Activated naive CD8-positive, alpha-beta T cell treated with anti-CD3 and anti-CD28 coated beads for 36 hours (primary cell): ENCODE data around the gene TPP1. TPM values are rescaled to one million over a fixed set of nuclear protein-coding genes. Genes with fewer than 3 reads are reported as not detected.

ENCODE experiments used
- DNase-seq: peaks from one replicate; pipeline ENCODE4 v3.0.0; 2021
- H3K27ac Mint-ChIP-seq: one replicate; pipeline ENCODE4 v1.8.0; 2022; ENCODE audit warnings: mild to moderate bottlenecking, moderate library complexity, mixed read lengths
- H3K27me3 Mint-ChIP-seq: one replicate; pipeline ENCODE4 v1.8.0; 2022; ENCODE audit warnings: mild to moderate bottlenecking, mixed read lengths
- H3K36me3 Mint-ChIP-seq: one replicate; pipeline ENCODE4 v1.8.0; 2021; ENCODE audit warnings: mild to moderate bottlenecking, mixed read lengths
- H3K4me1 Mint-ChIP-seq: one replicate; pipeline ENCODE4 v1.8.0; 2021; ENCODE audit warnings: mixed read lengths
- H3K4me3 Mint-ChIP-seq: one replicate; pipeline ENCODE4 v1.8.0; 2022; ENCODE audit warnings: mild to moderate bottlenecking, moderate library complexity, mixed read lengths
- H3K9me3 Mint-ChIP-seq: one replicate; pipeline ENCODE4 v1.8.0; 2022; ENCODE audit warnings: mixed read lengths
- total RNA-seq, 2 experiments: library from RNA; stranded (reverse); gene quantifications; one replicate each; pipeline ENCODE4 v1.2.3, GENCODE V29; 2021

Gene TPP1
- total RNA-seq, 2 experiments from 2014 or later, result 30.7 to 33.7 TPM

DNA sequence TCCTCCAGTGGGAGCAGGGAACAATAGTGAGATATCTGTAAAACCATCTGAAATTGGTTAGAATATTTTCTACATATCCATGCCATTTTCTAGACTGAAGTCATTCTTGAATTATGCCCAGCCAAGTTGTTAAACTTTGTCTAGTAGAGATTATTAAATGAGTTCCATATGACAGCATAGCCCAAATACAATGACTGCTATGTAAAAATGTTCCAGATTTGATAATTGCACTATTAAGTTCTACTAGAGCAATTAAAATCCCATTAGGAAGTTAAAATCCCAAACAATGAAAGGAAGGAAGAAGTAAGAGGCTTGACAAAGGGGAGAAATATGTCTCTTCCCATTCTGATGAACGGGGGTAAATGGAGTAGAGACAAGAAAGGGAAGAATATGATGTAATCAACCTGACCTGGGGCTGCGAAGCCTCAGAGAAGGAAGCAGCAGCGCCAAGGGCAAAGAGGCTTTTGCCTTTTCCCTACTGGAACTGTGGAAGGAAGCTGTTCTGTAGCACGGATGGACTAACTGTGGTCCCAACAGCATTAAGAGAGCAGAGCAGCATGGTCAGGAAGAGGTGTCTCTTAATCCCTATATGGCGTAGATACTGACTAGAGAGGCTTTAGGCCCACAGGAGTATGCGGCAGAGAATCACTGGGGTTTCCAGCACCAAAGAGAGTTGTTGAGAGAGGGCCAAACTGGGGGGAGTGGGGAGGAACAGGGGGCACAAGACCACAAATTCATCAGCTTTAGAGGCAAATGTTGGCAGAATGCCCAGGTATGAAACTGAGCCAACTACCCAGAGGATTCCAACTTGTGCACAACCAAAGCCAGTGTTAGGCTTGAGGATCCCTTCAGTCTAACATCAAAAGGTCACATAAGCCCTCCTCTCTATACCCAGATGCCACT lies 42.5 kb downstream of the TPP1 start:
- no peak for DNase-seq
- Mint-ChIP-seq H3K4me3 (no peak overlapping the region), H3K27me3 (no peaks in the 10 kb centered on the region), H3K4me1 (peaks cover 4% of the 10 kb centered on the region), H3K9me3 (no peaks in the 10 kb centered on the region), H3K36me3 (peaks cover 13% of the 10 kb centered on the region), H3K27ac (no peak overlapping the region)

DNA sequence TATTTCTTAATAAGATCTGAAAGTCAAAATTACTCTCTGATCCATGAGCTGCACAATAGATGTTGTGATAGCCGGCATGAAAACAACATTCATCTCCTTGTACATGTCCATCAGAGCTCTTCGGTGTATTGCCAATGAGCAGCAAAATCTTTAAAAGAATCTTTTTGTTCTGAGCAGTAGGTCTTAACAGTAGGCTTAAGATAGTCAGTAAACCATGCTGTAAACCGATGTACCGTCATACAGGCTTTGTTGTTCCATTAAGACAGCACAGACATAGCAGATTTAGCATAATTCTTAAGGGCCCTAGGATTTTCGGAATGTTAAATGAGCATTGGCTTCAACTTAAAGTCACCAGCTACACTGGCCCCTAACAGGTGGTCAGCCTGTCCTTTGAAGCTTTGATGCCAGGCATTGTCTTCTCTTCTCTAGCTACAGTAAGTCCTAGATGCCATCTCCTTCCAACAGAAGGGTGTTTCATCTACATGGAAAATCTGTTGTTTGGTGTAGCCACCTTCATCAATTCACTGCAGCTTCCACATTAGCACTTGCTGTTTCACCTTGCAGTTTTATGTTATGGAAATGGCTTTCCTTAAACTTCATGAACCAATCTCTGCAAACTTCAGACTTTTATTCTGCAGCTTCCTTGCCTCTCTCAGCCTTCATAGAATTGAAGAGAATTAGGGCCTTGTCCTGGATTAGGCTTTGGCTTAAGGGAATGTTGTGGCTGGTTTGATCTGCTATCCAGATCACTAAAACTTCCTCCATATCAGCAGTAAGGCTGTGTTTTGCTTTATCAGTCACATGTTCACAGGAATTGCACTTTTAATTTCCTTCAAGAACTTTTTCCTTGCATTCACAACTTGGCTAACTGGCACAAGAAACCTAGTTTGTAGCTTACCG lies 44.2 kb downstream of the TPP1 start:
- no peak overlapping the region for H3K4me3 Mint-ChIP-seq
- no peaks in the 10 kb centered on the region for H3K9me3 Mint-ChIP-seq
- no peaks in the 10 kb centered on the region for H3K27me3 Mint-ChIP-seq
- peaks cover 9% of the 10 kb centered on the region for H3K36me3 Mint-ChIP-seq
- DNase-seq, result no peak
- peaks cover 4% of the 10 kb centered on the region for H3K4me1 Mint-ChIP-seq
- H3K27ac Mint-ChIP-seq, result no peak overlapping the region

DNA sequence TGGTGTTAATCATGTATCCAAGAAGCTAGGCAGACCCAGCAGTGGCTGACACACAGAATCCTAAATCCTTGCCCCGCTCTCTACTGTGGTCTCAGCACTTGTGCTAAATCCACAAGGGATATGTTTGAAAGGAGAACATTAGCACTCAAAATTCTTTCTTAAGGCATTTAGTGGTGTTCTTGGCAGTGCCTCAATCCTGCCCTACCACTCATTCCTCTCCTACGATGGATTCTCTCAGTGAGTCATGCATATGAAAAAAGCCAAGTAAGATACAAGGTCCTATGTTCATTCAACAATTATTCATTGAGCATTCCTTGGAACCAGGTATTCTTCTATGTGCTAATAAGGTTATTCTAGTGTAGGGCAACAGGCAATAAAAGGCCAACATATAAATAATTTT lies 47.0 kb downstream of the TPP1 start:
- Mint-ChIP-seq H3K4me3 (no peak overlapping the region), H3K4me1 (peaks cover 2% of the 10 kb centered on the region), H3K36me3 (peaks cover 13% of the 10 kb centered on the region), H3K27ac (no peak overlapping the region), H3K27me3 (no peaks in the 10 kb centered on the region), H3K9me3 (no peaks in the 10 kb centered on the region)
- DNase-seq, result no peak

DNA sequence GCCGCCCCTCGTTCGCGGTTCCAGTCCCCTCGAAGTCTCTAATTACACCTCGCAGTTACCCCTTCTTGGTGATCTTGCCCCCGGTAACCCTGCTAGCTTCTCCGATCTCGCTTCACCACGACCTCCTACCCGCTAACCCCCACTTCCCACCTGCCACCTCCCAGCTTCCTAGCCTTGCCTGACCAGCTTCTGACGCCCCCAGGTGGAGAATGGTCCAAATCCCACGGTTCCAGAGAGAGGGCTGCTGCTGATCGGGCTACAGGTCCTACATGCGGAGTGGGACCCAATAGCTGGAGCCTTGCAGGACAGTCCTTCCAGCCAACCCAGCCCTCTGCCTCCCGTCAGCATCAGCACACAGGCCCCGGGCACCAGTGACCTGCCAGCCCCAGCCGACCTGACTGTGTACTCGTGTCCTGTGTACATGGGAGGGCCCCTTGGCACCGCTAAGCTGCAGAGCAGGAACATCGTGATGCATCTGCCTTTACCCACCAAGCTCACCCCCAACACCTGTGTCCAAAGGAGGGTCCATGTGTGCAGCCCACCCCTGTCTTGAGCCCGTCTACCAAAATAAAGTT lies 47.7 kb downstream of the TPP1 start:
- Mint-ChIP-seq H3K4me1 (peaks cover under 1% of the 10 kb centered on the region), H3K9me3 (no peaks in the 10 kb centered on the region), H3K27ac (no peak overlapping the region), H3K27me3 (no peaks in the 10 kb centered on the region), H3K36me3 (peaks cover 13% of the 10 kb centered on the region), H3K4me3 (no peak overlapping the region)
- DNase-seq, result no peak

DNA sequence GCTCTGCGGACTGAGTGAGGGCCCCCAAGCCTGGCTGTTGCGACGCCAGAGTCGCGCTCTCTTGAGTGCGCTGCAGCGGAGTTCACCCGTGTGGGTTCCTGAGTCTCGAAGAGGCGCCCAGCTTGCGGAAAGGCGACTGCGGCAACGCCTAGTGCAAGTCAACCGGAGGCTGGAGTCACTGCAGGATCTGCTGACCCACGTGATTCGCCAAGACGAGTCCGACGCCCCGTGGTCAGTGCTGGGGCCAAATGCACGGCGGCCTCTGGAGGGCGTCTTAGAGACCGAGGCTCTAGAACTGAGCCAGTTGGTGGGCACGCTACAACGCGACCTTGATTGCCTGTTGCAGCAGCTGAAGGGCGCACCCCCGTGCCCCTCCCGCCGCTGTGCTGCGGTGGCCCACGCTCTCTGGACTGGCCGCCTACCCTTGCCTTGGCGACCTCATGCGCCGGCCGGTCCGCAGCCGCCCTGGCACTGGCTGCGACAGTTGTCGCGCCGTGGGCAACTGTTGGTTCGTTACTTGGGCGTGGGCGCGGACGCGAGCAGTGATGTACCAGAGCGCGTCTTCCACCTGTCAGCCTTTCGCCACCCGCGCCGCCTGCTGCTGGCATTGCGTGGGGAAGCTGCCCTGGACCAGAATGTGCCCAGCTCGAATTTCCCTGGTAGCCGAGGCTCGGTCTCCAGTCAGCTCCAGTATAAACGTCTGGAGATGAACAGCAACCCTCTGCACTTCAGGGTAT lies 48.4 kb downstream of the TPP1 start:
- Mint-ChIP-seq H3K36me3 (peaks cover 13% of the 10 kb centered on the region), H3K4me1 (no peaks in the 10 kb centered on the region), H3K9me3 (no peaks in the 10 kb centered on the region), H3K27me3 (no peaks in the 10 kb centered on the region), H3K27ac (no peak overlapping the region), H3K4me3 (no peak overlapping the region)
- DNase-seq, result no peak

DNA sequence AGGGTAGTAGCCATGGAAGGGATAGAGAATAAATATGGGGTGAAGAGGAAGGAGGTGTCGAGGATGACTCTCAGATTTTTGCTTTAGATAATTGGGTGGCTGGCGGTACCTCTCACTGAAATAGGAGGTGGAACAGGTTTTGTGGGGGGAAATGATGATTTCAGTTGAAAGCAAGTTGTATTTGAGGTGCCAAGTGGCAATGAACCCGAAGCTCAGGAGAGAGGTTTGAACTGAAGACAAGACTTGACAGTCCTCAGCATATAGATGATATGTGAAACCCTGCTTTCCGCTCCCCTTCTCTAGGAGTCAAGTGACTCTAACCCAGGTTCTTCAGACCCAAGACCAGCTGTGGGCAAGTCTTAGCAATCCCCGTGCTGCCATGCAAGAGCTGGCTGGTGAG lies 49.5 kb downstream of the TPP1 start:
- Mint-ChIP-seq H3K4me3 (no peak overlapping the region), H3K27ac (peak overlapping the region; percentile 7), H3K36me3 (peaks cover 15% of the 10 kb centered on the region), H3K4me1 (no peaks in the 10 kb centered on the region), H3K27me3 (no peaks in the 10 kb centered on the region), H3K9me3 (no peaks in the 10 kb centered on the region)
- DNase-seq, result no peak

DNA sequence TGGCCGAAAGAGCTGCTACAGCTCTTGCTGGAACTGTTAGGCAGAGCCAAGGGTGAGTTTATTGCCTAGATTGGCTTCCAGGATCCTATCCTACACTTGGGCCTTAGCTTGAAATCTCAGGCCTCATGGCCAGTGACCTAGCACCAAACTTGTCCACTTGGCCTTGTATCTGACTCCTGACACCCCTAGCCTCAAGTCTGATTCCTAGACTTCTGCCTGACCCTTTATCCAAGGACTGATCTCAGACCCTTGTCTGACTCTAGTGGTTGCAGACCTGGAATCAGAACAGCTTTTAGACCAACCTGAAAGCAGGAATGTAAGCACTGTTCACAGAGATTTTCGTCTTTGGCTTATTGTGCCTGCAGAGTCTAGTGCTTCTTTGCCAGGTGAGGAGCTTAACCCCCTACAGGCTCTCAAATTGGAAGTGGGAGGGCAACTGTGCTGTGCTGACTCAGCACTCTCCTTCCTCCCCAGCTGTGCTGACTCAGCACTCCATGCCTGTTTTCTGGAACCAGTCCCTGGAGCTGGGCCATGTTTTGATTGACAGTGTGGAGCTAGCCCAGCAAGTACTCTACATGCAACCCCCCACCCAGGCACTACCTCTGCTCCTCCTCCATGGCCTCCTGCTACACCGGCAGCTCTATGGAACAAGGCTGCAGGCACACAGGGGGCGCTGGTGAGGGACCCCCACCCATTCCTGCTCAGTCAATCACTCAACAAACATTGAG lies 50.9 kb downstream of the TPP1 start:
- peaks cover 15% of the 10 kb centered on the region for H3K36me3 Mint-ChIP-seq
- no peaks in the 10 kb centered on the region for H3K27me3 Mint-ChIP-seq
- DNase-seq, result no peak
- no peak overlapping the region for H3K4me3 Mint-ChIP-seq
- H3K4me1 Mint-ChIP-seq, result no peaks in the 10 kb centered on the region
- H3K27ac Mint-ChIP-seq, result no peak overlapping the region
- no peaks in the 10 kb centered on the region for H3K9me3 Mint-ChIP-seq

DNA sequence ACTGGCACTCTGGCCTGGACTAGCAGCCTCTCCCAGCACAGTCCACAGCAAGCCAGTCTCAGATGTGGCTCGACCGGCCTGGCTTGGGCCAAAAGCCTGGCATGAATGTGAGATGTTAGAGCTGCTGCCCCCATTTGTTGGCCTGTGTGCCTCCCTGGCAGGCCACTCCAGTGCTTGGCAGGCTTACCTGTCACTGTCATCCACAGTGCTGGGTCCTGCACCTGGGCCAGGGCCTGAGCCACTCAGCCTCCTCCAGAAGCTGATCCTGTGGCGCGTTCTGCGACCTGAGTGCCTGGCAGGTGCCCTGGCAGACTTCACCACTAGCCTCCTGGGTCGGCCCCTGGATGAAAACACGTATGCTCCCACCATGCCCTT lies 51.9 kb downstream of the TPP1 start:
- H3K4me1 Mint-ChIP-seq, result no peaks in the 10 kb centered on the region
- H3K4me3 Mint-ChIP-seq, result no peak overlapping the region
- DNase-seq, result no peak
- peaks cover 15% of the 10 kb centered on the region for H3K36me3 Mint-ChIP-seq
- no peaks in the 10 kb centered on the region for H3K9me3 Mint-ChIP-seq
- H3K27me3 Mint-ChIP-seq, result no peaks in the 10 kb centered on the region
- H3K27ac Mint-ChIP-seq, result no peak overlapping the region

DNA sequence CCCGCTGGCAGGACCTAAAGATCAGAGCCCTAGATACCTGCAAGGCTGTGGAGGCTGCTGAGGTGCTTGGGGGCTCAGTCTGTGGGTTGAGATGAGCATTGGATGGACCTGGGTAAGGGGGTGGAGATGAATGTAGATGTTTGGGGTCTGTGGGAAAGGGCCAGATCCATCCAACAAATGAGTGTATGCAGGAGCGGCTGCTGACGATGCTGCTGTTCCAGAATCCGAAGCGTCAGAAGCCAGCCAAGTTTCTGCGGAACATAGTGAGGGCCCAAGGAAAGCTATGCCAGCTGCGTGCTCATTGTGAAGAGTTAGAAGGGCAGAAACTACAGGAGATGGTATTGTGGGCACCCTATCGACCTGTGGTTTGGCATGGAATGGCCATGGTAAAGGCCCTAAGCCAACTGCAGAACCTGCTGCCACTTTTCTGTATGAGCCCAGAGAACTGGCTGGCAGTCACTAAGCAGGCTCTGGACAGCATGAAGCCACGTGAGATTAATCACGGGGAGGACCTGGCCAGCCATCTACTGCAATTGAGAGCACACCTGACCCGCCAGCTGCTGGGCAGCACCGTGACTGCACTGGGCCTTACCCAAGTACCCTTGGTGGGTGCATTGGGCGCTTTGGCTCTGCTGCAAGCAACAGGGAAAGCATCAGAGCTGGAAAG lies 52.4 kb downstream of the TPP1 start:
- no peaks in the 10 kb centered on the region for H3K4me1 Mint-ChIP-seq
- H3K27me3 Mint-ChIP-seq, result no peaks in the 10 kb centered on the region
- H3K27ac Mint-ChIP-seq, result no peak overlapping the region
- peaks cover 14% of the 10 kb centered on the region for H3K36me3 Mint-ChIP-seq
- no peak overlapping the region for H3K4me3 Mint-ChIP-seq
- H3K9me3 Mint-ChIP-seq, result no peaks in the 10 kb centered on the region
- no peak for DNase-seq

DNA sequence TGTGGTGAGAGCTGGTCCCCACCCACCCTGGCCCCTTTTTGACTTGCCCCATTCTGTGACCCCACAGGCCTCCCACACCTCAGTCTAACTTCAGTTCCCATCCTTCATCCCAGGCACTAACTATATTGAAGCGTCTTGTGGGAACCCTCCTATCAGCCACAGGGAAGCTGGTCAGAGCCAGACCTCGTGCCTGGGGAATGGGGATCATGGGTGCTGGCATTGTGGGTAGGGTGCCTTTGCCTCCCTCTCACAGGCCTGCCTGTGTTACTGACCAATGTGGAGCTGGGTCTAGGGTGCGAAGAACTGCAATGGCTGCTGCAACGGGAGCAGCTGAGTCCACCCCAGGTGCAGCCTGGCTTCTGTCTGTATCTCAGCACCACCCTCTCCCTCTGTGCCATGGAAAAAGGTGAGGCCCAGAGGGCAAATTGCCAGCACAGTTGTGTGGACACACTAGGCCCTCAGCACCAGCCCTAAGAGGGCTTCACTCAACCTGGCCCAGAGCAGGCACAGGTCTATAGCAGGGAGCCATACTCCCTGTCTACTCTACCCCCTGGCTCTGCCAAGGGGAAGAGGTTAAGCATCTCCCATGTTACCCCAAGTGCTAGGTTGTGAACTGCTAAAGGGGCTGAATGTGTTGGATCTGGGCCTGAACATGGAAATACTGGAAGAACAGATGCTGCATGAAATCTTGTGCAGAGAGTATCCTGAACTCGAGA lies 53.1 kb downstream of the TPP1 start:
- H3K27me3 Mint-ChIP-seq, result no peaks in the 10 kb centered on the region
- H3K27ac Mint-ChIP-seq, result no peak overlapping the region
- H3K4me1 Mint-ChIP-seq, result no peaks in the 10 kb centered on the region
- peaks cover 9% of the 10 kb centered on the region for H3K36me3 Mint-ChIP-seq
- no peaks in the 10 kb centered on the region for H3K9me3 Mint-ChIP-seq
- DNase-seq, result no peak
- H3K4me3 Mint-ChIP-seq, result no peak overlapping the region

DNA sequence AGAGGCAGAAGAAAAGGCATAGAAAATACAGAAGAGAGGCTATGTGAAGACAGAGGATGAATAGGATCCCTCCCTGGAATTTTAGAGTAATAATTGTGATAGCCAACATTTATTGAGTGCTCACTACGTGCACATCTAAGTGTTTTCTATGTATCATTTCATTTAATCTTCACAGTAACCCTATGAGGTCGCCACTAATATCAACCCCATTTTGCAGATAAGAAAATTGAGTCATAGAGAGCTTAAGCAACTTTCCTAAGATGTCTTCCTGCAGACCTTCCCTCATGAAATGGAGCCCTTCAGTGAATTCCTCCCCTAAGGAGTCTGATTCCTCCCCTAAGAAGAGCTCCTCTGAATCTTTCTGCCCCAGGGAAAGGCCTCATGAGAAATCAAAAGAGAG lies 53.9 kb downstream of the TPP1 start:
- peaks cover 8% of the 10 kb centered on the region for H3K36me3 Mint-ChIP-seq
- no peak for DNase-seq
- no peak overlapping the region for H3K4me3 Mint-ChIP-seq
- no peak overlapping the region for H3K27ac Mint-ChIP-seq
- H3K9me3 Mint-ChIP-seq, result no peaks in the 10 kb centered on the region
- no peaks in the 10 kb centered on the region for H3K4me1 Mint-ChIP-seq
- no peaks in the 10 kb centered on the region for H3K27me3 Mint-ChIP-seq

DNA sequence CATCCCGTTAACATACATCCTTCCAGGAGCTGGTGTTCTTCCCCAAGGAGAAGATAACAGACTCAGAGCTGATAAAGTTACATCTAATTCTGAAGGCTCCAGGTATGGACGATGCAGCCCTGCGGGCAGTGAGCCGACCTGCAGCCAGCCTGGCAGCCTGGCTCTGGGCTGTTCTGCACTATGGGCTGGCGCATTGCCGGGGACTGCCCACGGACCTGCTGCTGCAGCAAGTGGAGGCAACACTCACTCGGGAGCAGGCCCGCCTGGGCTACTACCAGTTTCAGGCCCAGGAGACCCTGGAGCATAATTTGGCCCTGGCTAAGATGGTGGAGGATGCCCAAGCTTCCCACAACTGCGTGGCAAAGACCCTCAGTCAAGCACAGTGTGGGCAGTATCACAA lies 55.6 kb downstream of the TPP1 start:
- peaks cover 2% of the 10 kb centered on the region for H3K36me3 Mint-ChIP-seq
- no peak overlapping the region for H3K27ac Mint-ChIP-seq
- no peak for DNase-seq
- H3K4me3 Mint-ChIP-seq, result no peak overlapping the region
- no peaks in the 10 kb centered on the region for H3K4me1 Mint-ChIP-seq
- H3K9me3 Mint-ChIP-seq, result no peaks in the 10 kb centered on the region
- H3K27me3 Mint-ChIP-seq, result no peaks in the 10 kb centered on the region

DNA sequence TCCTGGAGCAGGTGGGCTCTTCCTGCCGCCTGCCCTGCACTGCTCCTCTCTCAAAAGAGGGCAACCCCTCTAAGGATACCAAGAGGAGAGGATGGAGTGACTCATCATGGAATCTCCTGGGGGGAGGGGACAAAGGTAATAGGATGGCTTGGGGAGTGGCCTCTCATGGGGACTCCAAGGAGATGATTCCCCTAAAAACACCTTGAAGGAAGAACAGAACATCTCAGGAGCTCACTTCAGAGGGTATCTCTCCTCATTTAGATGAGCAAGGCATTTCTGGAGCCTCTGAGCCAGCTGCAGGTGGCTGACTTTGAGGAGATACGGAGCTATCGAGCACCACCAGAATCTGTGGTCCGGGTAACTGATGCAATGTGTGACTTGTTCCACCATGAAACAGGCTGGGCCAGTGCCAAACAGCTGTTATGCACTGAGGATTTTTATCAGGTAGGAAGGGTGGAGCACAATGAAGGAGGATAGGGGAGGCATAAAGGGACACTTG lies 56.1 kb downstream of the TPP1 start:
- no peaks in the 10 kb centered on the region for H3K9me3 Mint-ChIP-seq
- H3K36me3 Mint-ChIP-seq, result peaks cover 2% of the 10 kb centered on the region
- no peak overlapping the region for H3K4me3 Mint-ChIP-seq
- no peak for DNase-seq
- no peak overlapping the region for H3K27ac Mint-ChIP-seq
- no peaks in the 10 kb centered on the region for H3K4me1 Mint-ChIP-seq
- no peaks in the 10 kb centered on the region for H3K27me3 Mint-ChIP-seq
